Transverse colon (tissue), 4 donors: ENCODE results near the gene FAIM2.

ENCODE experiments used
- CTCF ChIP-seq, 5 experiments: fragments of 200-600 bp in 3 of 5; fragments of 450-650 bp in 2 of 5; sonication (generic) in 3 of 5; IDR thresholded peaks; 1 replicate in 2 of 5; 2 replicates in 3 of 5; pipeline ENCODE4 v1.5.1; 2016 to 2017; ENCODE audit warnings: antibody characterized with exemption in 5 of 5, inconsistent platforms in 3 of 5, mild to moderate bottlenecking in 2 of 5, moderate library complexity in 1 of 5
- POLR2A ChIP-seq: fragments of 450-650 bp; IDR thresholded peaks from one replicate; pipeline ENCODE4 v1.6.1; 2016; ENCODE audit warnings: antibody characterized with exemption, mild to moderate bottlenecking, moderate library complexity
- POLR2AphosphoS5 ChIP-seq, 3 donors: sonication (generic); formaldehyde crosslinking; IDR thresholded peaks; one replicate each; pipeline ENCODE4 v1.6.1; 2016; ENCODE audit warnings: antibody characterized with exemption in 3 of 3

- TF ChIP-seq CTCF (IDR thresholded peaks at IDR 0.05) (peak; percentile 77 to 88 (median 82)), POLR2A (no peak), POLR2AphosphoS5 (IDR thresholded peaks at IDR 0.05) (peak in 1 of 3 donors; percentile 6)
Measured at GRCh38 chr12:49945394-49946080, 41.8 kb upstream of the FAIM2 start.
